Peyer's patch (tissue), 4 donors: ENCODE measurements around the gene CLEC4E. TPM values are rescaled to one million over a fixed set of nuclear protein-coding genes. Genes with fewer than 3 reads are reported as not detected.
A peak's percentile ranks its signal among the peaks of the same experiment; 100 is the strongest.
"Not testable (repeated sequence)": the region's sequence is repeated elsewhere in the genome, so short reads cannot be mapped to it uniquely, and the experiment has no call there.

Source experiments
- DNase-seq, 3 donors: peaks; one replicate each; pipeline ENCODE4 v3.0.0-alpha.2; 2017 to 2019
- H3K27ac ChIP-seq, 4 donors: fragments of 200-600 bp; sonication (generic); one replicate each; pipeline ENCODE4 v1.5.1; 2016 to 2019
- H3K27me3 ChIP-seq, 2 donors: fragments of 200-600 bp; sonication (generic); one replicate each; pipeline ENCODE4 v1.5.1; 2019
- H3K36me3 ChIP-seq, 3 donors: fragments of 200-600 bp; sonication (generic); one replicate each; pipeline ENCODE4 v1.5.1; 2016 to 2019
- H3K4me1 ChIP-seq, 4 donors: fragments of 200-600 bp; sonication (generic); one replicate each; pipeline ENCODE4 v1.5.1; 2016 to 2019
- H3K4me3 ChIP-seq, 4 donors: fragments of 200-600 bp; sonication (generic); 1 replicate in 3 of 4; 2 replicates in 1 of 4; pipeline ENCODE4 v1.5.1; 2016 to 2019; ENCODE audit warnings: mild to moderate bottlenecking in 1 of 4
- H3K9me3 ChIP-seq, 4 donors: fragments of 200-600 bp; sonication (generic); one replicate each; pipeline ENCODE4 v1.5.1; 2016 to 2019; ENCODE audit warnings: mild to moderate bottlenecking in 1 of 4
- POLR2A ChIP-seq, 2 donors: fragments of 450-650 bp; IDR thresholded peaks; one replicate each; pipeline ENCODE4 v1.5.1; 2017; ENCODE audit warnings: antibody characterized with exemption in 2 of 2, mild to moderate bottlenecking in 2 of 2, moderate library complexity in 2 of 2
- total RNA-seq, 4 donors: library from RNA; depleted of rRNA; stranded (reverse); fragments of >200 nt; gene quantifications; one replicate each; pipeline ENCODE4 v1.1.0, GENCODE V29; 2016
- TF ChIP-seq, protein P1 (sequence below), 6 experiments: fragments of 450-650 bp in 4 of 6; fragments of 200-600 bp in 2 of 6; sonication (generic) in 1 of 6; IDR thresholded peaks; one replicate each; pipeline ENCODE4 v1.5.1; 2017 to 2019; ENCODE audit warnings: antibody characterized with exemption in 6 of 6, mild to moderate bottlenecking in 3 of 6, moderate library complexity in 1 of 6

The CLEC4E gene
- total RNA-seq, 4 donors from 2014 or later, result 2.9 TPM; not detected in 3

DNA sequence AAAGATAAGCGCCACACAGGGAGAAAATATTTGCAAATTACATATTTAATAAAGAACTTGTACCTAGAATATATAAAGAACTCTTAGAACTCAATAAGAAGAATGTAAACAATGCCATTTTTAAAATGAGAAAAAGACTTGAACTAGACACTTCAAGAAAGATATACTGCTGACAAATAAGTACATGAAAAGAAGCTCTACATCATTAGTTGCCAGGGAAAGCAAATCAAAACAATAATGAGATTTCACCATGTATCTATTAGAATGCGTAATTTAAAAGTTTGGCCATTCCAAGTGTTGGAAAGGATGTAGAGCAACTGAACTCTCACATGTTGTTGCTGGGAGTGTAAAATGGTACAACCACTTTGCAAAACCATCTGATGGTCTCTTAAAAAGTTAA lies 6.9 kb upstream of the CLEC4E start:
- no peak overlapping the region for H3K4me3 ChIP-seq
- no peak overlapping the region for H3K27ac ChIP-seq
- TF ChIP-seq POLR2A (IDR thresholded peaks at IDR 0.05), result no peak
- TF ChIP-seq, protein P1, sequence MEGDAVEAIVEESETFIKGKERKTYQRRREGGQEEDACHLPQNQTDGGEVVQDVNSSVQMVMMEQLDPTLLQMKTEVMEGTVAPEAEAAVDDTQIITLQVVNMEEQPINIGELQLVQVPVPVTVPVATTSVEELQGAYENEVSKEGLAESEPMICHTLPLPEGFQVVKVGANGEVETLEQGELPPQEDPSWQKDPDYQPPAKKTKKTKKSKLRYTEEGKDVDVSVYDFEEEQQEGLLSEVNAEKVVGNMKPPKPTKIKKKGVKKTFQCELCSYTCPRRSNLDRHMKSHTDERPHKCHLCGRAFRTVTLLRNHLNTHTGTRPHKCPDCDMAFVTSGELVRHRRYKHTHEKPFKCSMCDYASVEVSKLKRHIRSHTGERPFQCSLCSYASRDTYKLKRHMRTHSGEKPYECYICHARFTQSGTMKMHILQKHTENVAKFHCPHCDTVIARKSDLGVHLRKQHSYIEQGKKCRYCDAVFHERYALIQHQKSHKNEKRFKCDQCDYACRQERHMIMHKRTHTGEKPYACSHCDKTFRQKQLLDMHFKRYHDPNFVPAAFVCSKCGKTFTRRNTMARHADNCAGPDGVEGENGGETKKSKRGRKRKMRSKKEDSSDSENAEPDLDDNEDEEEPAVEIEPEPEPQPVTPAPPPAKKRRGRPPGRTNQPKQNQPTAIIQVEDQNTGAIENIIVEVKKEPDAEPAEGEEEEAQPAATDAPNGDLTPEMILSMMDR (IDR thresholded peaks at IDR 0.05), result no peak
- DNase-seq, result no peak
- no peaks in the 10 kb centered on the region for H3K27me3 ChIP-seq
- H3K4me1 ChIP-seq, result no peaks in the 10 kb centered on the region
- no peaks in the 10 kb centered on the region for H3K36me3 ChIP-seq
- no peaks in the 10 kb centered on the region for H3K9me3 ChIP-seq

DNA sequence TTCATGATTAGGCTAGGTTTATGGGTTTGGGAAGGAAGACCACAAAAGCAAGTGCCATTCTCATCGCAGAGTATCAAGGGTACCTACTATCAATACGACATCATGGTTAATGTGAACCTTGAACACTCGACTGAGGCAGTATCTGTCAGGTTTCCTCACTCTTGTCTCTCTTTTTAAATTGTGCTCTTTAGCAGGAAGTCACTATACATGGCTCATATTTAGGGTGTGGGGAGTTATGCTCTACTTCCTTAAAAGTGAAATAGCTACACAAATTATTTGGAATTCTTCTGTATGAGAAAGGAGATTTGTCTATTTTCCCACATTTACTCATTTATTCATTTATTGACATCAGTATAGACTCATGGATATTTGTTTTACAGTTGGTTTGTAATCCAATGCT lies 5.9 kb upstream of the CLEC4E start:
- Histone ChIP-seq H3K27me3 (no peaks in the 10 kb centered on the region), H3K4me1 (no peaks in the 10 kb centered on the region), H3K27ac (no peak overlapping the region), H3K9me3 (no peaks in the 10 kb centered on the region), H3K36me3 (no peaks in the 10 kb centered on the region), H3K4me3 (no peak overlapping the region)
- no peak for DNase-seq
- TF ChIP-seq POLR2A (IDR thresholded peaks at IDR 0.05), result no peak
- TF ChIP-seq, protein P1 (IDR thresholded peaks at IDR 0.05), result no peak

DNA sequence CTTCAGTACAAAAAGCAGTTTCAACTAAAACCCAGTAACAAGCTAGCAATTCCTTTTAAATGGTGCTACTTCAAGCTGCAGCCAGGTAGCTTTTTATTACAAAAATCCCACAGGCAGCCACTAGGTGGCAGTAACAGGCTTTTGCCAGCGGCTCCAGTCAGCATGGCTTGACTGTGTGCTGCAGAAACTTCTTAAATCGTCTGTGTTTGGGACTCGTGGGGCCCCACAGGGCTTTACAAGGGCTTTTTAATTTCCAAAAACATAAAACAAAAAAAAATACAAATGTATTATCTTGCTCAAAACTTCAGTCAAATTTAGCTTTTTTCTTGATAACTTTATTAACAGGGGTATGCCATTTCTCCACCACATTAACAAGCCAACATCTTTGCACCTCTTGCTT lies 3.6 kb upstream of the CLEC4E start:
- peak in 2 of 3 donors; percentile 59 to 86 for DNase-seq
- Histone ChIP-seq H3K36me3 (no peaks in the 10 kb centered on the region), H3K9me3 (no peaks in the 10 kb centered on the region), H3K27me3 (no peaks in the 10 kb centered on the region), H3K4me1 (no peaks in the 10 kb centered on the region), H3K27ac (no peak overlapping the region), H3K4me3 (no peak overlapping the region)
- no peak for TF ChIP-seq POLR2A (IDR thresholded peaks at IDR 0.05)
- TF ChIP-seq, protein P1 (IDR thresholded peaks at IDR 0.05), result peak; percentile 73 to 95 (median 93)

DNA sequence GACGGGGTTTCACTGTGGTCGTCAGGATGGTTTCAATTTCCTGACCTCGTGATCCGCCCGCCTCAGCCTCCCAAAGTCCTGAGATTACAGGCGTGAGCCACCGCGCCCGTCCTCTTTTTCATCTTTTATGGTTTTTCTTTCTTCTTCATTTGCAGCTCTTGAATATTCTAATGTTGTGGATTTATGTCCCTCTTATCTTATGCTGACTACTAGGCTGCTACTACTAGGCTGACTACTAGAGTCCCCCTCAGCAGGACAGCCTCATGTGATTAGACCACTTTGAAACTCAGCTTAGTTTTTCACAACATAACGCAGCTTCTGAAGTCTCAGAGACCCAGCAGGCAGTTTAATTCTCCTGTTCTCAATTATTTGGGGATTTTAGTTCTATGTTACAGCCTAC lies 857 bp upstream of the CLEC4E start:
- Histone ChIP-seq H3K36me3 (no peaks in the 10 kb centered on the region), H3K9me3 (no peaks in the 10 kb centered on the region), H3K4me1 (no peaks in the 10 kb centered on the region), H3K27me3 (no peaks in the 10 kb centered on the region), H3K27ac (no peak overlapping the region), H3K4me3 (no peak overlapping the region)
- TF ChIP-seq, protein P1 (IDR thresholded peaks at IDR 0.05), result no peak
- no peak for TF ChIP-seq POLR2A (IDR thresholded peaks at IDR 0.05)
- DNase-seq, result no peak

DNA sequence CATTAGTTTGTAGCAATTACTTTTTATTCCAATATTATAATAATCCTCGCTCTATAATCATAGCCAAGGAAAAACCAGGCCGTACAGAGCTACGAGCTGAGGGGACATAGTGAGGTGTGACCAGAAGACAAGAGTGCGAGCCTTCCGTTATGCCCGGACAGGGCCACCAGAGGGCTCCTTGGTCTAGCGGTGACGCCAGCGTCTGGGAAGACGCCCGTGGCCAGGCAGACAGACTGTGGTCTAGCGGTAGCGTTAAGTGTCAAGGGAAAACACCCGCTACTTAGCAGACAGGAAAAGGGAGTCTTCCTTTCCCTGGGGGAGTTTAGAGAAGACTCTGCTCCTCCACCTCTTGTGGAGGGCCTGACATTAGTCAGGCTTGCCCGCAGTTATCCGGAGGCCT lies 2.9 kb downstream of the CLEC4E start:
- not testable (repeated sequence) for H3K9me3 ChIP-seq, H3K4me1 ChIP-seq, H3K27me3 ChIP-seq, H3K36me3 ChIP-seq, H3K4me3 ChIP-seq, H3K27ac ChIP-seq
- TF ChIP-seq, protein P1 (IDR thresholded peaks at IDR 0.05), result peak in 1 of 6 experiments; percentile 21
- DNase-seq, result peak in 1 of 3 donors; percentile 23

DNA sequence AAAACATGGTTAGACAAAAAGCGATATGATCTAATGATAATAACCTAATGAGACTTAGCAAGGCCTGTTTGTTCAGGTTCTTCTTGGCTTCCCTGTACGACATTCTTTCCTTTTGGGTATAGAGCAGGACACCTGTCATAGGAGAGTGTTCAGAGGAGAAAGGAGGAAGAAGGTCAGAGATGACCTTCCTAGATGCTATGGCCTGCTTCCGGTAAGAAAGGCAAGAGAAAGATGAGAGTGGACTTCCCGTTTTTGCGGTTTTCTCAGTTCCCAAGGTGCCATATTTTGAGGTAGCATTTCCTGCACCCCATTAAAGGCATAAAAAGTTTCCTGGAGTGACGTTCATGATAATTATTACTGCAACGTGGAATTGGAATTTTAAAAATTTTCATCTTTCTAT lies 8.7 kb downstream of the CLEC4E start:
- TF ChIP-seq, protein P1 (IDR thresholded peaks at IDR 0.05), result no peak
- TF ChIP-seq POLR2A (IDR thresholded peaks at IDR 0.05), result no peak
- Histone ChIP-seq H3K27ac (no peak overlapping the region), H3K27me3 (no peaks in the 10 kb centered on the region), H3K9me3 (no peaks in the 10 kb centered on the region), H3K4me3 (no peak overlapping the region), H3K4me1 (no peaks in the 10 kb centered on the region), H3K36me3 (no peaks in the 10 kb centered on the region)
- DNase-seq, result no peak
